AG04450 (cell line): ENCODE data around the gene AVPI1. TPM values are rescaled to one million over a fixed set of nuclear protein-coding genes. Genes with fewer than 3 reads are reported as not detected.
A peak's percentile ranks its signal among the peaks of the same experiment; 100 is the strongest.
"Not testable (repeated sequence)": the region's sequence is repeated elsewhere in the genome, so short reads cannot be mapped to it uniquely, and the experiment has no call there.

Source experiments
- CTCF ChIA-PET: fragments of 300-600, 350-600 bp; formaldehyde crosslinking; extraction: SDS; loops from one replicate; lab custom pipeline; 2022; ENCODE audit warnings: antibody characterized with exemption, inconsistent platforms; lab: Charles Lee
- POLR2A ChIA-PET: fragments of 350-600 bp; formaldehyde crosslinking; extraction: SDS; loops from one replicate; lab custom pipeline; 2021; ENCODE audit warnings: antibody characterized with exemption, inconsistent platforms; lab: Yijun Ruan, JAX
- DNase-seq: peaks from one replicate; pipeline ENCODE4 v3.0.0-alpha.2; 2011; ENCODE audit warnings: low read depth, low spot score
- H3K27ac ChIP-seq: one replicate; pipeline ENCODE4 v1.5.1; 2012; ENCODE audit warnings: low read depth, low read length, control low read depth
- H3K27me3 ChIP-seq: one replicate; pipeline ENCODE4 v1.6.0; 2012; ENCODE audit warnings: low read length; ENCODE audit not compliant: control insufficient read depth, insufficient read depth
- H3K4me3 ChIP-seq: 2 replicates; pipeline ENCODE4 v1.5.1; 2011; ENCODE audit warnings: mild to moderate bottlenecking, low read depth, low read length, control low read depth
- H3K9me3 ChIP-seq: 2 replicates; pipeline ENCODE4 v1.5.1; 2012; ENCODE audit warnings: low read length; ENCODE audit not compliant: control insufficient read depth, insufficient read depth
- CTCF ChIP-seq: IDR thresholded peaks from 2 replicates; pipeline ENCODE4 v1.5.1; 2011; ENCODE audit warnings: low read depth, low read length, control low read depth, inconsistent platforms
- polyA plus RNA-seq: library from polyadenylated mRNA; depleted of rRNA; stranded (reverse); fragments of >200 nt; gene quantifications from 2 replicates; pipeline ENCODE4 v1.2.3, GENCODE V29; 2011

The AVPI1 gene
- polyA plus RNA-seq, 1 experiment = 26.5 TPM

DNA sequence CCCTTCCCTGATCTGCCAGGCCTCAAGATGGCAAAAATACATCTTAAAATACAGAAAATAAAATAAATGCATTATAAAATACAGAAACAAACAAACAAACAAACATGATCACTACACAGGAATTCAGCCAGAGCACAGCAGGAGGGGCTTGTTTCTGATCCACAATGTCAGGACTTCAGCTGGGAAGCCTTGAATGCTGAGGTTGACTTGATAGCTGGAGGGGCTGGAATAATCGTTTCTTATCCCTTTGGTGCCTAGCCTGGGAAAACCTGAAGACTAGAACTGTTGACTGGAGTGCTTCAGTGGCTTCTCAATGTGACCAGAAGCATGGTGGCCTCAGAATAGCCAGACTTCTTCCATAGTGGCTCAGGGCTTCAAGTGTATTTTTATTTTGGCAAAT is 17.3 kb upstream of the AVPI1 start:
- no peak for DNase-seq
- POLR2A ChIA-PET = no interaction called here
- no peak overlapping the region for H3K4me3 ChIP-seq
- H3K9me3 ChIP-seq = no peaks in the 10 kb centered on the region
- CTCF ChIA-PET = interaction anchor here (0.9 to 14.9 kb wide), 5 partner anchors 9 to 132 kb away, joined by 3 to 316 read pairs (median 3); partner anchors contain the start of genes ANKRD2, MARVELD1 and ZFYVE27
- no peak for TF ChIP-seq CTCF
- no peak overlapping the region for H3K27ac ChIP-seq
- no peaks in the 10 kb centered on the region for H3K27me3 ChIP-seq

DNA sequence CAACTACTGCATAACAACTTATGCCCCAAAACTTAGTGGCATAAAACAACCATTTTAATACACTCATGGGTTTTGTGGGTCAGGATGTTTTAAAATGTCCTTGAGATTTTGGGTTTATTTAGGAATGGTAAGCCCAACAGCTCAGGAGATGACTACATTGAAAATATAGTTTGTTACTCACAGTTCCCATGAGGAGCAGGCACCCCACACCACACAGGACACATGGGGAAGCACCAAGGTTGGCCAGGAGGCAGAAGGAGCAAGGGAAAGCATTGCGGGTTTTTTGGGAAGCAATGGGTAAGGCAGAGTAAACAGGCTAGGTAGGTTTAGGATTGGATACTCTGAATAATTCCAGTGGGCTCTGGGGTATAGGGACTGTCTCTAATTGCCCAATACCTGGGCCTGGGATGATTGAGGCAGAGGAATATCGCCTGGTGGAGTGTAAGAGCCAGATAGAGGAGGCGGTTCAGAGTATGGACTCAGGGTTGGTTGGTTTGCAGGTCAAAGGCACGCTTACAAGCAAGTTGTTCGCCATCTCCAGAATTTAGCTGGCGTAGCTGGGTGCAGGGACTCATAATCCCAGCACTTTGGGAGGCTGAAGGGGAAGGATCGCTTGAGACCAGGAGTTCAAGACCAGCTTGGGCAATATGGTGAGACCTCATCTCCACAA is 16.5 kb upstream of the AVPI1 start:
- TF ChIP-seq CTCF = no peak
- ChIA-PET POLR2A (interaction anchor here (0.6 to 0.8 kb wide), 4 partner anchors 15 to 24 kb away, joined by 3 to 6 read pairs (median 4); partner anchors contain the start of gene AVPI1), CTCF (interaction anchor here (1.3 to 14.9 kb wide), 5 partner anchors 10 to 30 kb away, joined by 3 to 316 read pairs (median 53); partner anchors contain the start of genes AVPI1, MARVELD1 and ZFYVE27)
- no peak overlapping the region for H3K27ac ChIP-seq
- H3K9me3 ChIP-seq = no peaks in the 10 kb centered on the region
- H3K4me3 ChIP-seq = no peak overlapping the region
- no peak for DNase-seq
- H3K27me3 ChIP-seq = no peaks in the 10 kb centered on the region

DNA sequence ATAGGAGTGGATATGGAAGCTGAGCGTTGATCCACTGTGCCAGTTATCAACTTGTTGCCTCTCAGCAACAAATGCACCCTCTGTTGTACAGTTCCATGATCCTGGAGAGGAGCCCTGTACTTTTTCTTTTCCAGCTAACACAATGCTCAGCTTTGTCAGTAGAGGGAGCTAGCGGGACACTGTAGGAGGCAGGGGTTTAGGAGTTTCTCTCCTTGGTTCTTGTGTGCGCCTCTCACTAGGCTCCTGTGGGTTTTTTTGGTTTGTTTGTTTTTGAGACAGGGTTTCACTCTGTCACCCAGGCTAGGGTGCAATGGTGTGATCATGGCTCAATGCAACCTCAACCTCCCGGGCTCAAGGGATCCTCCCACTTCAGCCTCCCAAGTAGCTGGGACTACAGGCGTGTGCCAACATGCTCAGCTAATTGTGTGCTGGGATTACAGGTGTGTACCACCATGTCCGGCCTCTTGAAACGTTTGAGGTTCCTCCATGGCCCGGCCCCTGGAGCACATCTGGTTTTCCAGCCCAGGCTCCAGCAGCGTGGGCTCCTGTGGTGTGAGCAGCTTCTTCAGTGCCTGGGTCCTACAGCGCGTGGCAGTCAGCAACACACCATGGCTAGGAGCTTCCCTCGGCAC is 14.5 kb upstream of the AVPI1 start:
- Histone ChIP-seq H3K27me3 (no peaks in the 10 kb centered on the region), H3K9me3 (no peaks in the 10 kb centered on the region), H3K27ac (no peak overlapping the region), H3K4me3 (no peak overlapping the region)
- peak; percentile 61 for DNase-seq
- ChIA-PET POLR2A (interaction anchor here (0.5 to 1.9 kb wide), 5 partner anchors 12 to 214 kb away, joined by 3 to 11 read pairs (median 5); partner anchors contain the start of genes AVPI1 and MARVELD1), CTCF (interaction anchor here (0.6 to 14.9 kb wide), 23 partner anchors 8 to 344 kb away, joined by 3 to 316 read pairs (median 7); partner anchors contain the start of genes AVPI1, MARVELD1 and ZFYVE27)
- peak; percentile 94 for TF ChIP-seq CTCF

DNA sequence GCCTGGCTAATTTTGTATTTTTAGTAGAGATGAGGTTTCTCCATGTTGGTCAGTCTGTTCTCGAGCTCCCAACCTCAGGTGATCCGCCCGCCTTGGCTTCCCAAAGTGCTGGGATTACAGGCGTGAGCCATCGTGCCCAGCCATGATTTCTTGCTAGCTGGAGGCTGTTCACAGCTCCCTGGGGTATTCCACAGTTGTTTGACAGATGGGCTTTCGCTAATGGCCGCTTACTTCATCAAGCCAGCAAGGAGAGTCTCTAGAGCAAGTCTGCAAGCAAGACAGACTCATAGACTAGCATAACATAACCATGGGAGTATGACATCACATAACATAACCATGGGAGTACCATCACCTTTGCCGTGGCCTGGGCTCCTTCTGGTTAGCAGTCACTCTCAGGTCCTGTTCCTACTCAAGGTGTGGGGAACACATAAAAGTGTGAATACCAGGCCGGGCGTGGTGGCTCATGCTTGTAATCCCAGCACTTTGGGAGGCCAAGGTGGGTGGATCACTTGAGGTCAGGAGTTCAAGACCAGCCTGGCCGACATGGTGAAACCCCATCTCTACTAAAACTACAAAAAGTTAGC is 11.1 kb upstream of the AVPI1 start:
- CTCF ChIA-PET = interaction anchor here (1.4 to 2.6 kb wide), 4 partner anchors 11 to 33 kb away, joined by 3 to 12 read pairs (median 6); partner anchors contain the start of gene AVPI1
- POLR2A ChIA-PET = interaction anchor here (1.7 kb wide), 1 partner anchor 11 kb away, joined by 7 read pairs; the partner anchor contains the start of gene AVPI1
- DNase-seq = not testable (repeated sequence)

GRCh38 chr10:97690133-97690532 is 3.1 kb upstream of the AVPI1 start:
- ChIA-PET POLR2A (interaction anchor here (0.6 to 2.1 kb wide), 8 partner anchors 11 to 49 kb away, joined by 3 to 10 read pairs (median 5); partner anchors contain the start of gene MARVELD1), CTCF (interaction anchor here (1.3 to 7.4 kb wide), 3 partner anchors 12 to 19 kb away, joined by 5 to 71 read pairs (median 12); no protein-coding TSS in a partner anchor)

More for the DNA sequence above, 11.1 kb upstream of the AVPI1 start:
- H3K9me3 ChIP-seq, H3K27ac ChIP-seq, H3K4me3 ChIP-seq, H3K27me3 ChIP-seq: not testable (repeated sequence)

More at GRCh38 chr10:97690133-97690532, 3.1 kb upstream of the AVPI1 start:
- peak overlapping the region; percentile 100 for H3K27ac ChIP-seq
- H3K4me3 ChIP-seq = no peak overlapping the region
- H3K9me3 ChIP-seq = no peaks in the 10 kb centered on the region; the same call in 1 of the 2 replicates
- TF ChIP-seq CTCF = no peak
- no peak for DNase-seq
- H3K27me3 ChIP-seq = no peaks in the 10 kb centered on the region
